PC-3 (cell line): ENCODE data around the gene SH3GL3.

ENCODE experiments used
- CTCF ChIP-seq: fragments of 300-600 bp; sonication (generic); conservative IDR thresholded peaks from 2 replicates; pipeline ENCODE4 v1.5.1; 2017; ENCODE audit warnings: antibody characterized with exemption, low read depth, mild to moderate bottlenecking, low read length
- EZH2phosphoT487 ChIP-seq: fragments of 300-600 bp; sonication (generic); IDR thresholded peaks from 2 replicates; pipeline ENCODE4 v1.6.1; 2018; ENCODE audit warnings: mild to moderate bottlenecking, antibody characterized with exemption, low read length, borderline replicate concordance

- TF ChIP-seq EZH2phosphoT487 = no peak
- no peak for TF ChIP-seq CTCF
Observed at GRCh38 chr15:83410532-83410931, 36.6 kb upstream of the SH3GL3 start.
